PC-3 (cell line): Measurements from ENCODE around the gene ARHGEF7. TPM values are rescaled to one million over a fixed set of nuclear protein-coding genes. Genes with fewer than 3 reads are reported as not detected.

ENCODE experiments used
- ATAC-seq: fragments of 200-7000 bp; cut with Tn5 transposase; 2 replicates; pipeline ENCODE4 v1.9.1; 2020; ENCODE audit warnings: mild to moderate bottlenecking, moderate library complexity
- BruUV-seq: library from RNA; stranded (reverse); fragments of 400-500 nt; replicated peaks from 2 replicates; lab custom pipeline; 2021; lab: Mats Ljungman, UMichigan
- CTCF ChIA-PET: fragments of 300-600 bp; sonication (Branson Sonifier 250); formaldehyde crosslinking; loops from one replicate; lab custom pipeline; 2022; ENCODE audit warnings: antibody characterized with exemption; lab: Charles Lee
- POLR2A ChIA-PET: fragments of 300-600 bp; sonication (Branson Sonifier 250); formaldehyde crosslinking; loops from one replicate; lab custom pipeline; 2022; ENCODE audit warnings: antibody characterized with exemption; ENCODE audit not compliant: unreplicated experiment; lab: Charles Lee
- DNase-seq: peaks from one replicate; pipeline ENCODE4 v3.0.0-alpha.2; 2015
- H2AFZ ChIP-seq: fragments of 300-600 bp; sonication (generic); 2 replicates; pipeline ENCODE4 v1.6.0; 2016; ENCODE audit warnings: antibody characterized with exemption, low read length
- H3F3A ChIP-seq: fragments of 300-600 bp; sonication (generic); one replicate; pipeline ENCODE4 v1.6.0; 2017; ENCODE audit warnings: antibody characterized with exemption, low read length, control low read depth, mild to moderate bottlenecking; ENCODE audit not compliant: unreplicated experiment
- H3K27ac ChIP-seq: fragments of 300-600 bp; sonication (generic); 2 replicates; pipeline ENCODE4 v1.5.1; 2016; ENCODE audit warnings: mild to moderate bottlenecking, low read length
- H3K27me3 ChIP-seq: fragments of 300-600 bp; sonication (generic); 2 replicates; pipeline ENCODE4 v1.6.1; 2016; ENCODE audit warnings: low read length, mixed read lengths
- H3K36me3 ChIP-seq: fragments of 300-600 bp; sonication (generic); 2 replicates; pipeline ENCODE4 v1.6.1; 2016; ENCODE audit warnings: low read depth, mixed run types, low read length, mixed read lengths
- H3K4me1 ChIP-seq: fragments of 300-600 bp; sonication (generic); 2 replicates; pipeline ENCODE4 v1.5.1; 2016; ENCODE audit warnings: low read length; ENCODE audit not compliant: insufficient read depth
- H3K4me2 ChIP-seq: fragments of 300-600 bp; sonication (generic); 2 replicates; pipeline ENCODE4 v1.6.0; 2016; ENCODE audit warnings: low read length
- H3K4me3 ChIP-seq: fragments of 300-600 bp; sonication (generic); 2 replicates; pipeline ENCODE4 v1.5.1; 2016; ENCODE audit warnings: mild to moderate bottlenecking, low read length, mixed read lengths
- H3K79me2 ChIP-seq: fragments of 300-600 bp; sonication (generic); 2 replicates; pipeline ENCODE4 v1.6.1; 2017; ENCODE audit warnings: low read length, mixed read lengths
- H3K9ac ChIP-seq: fragments of 300-600 bp; sonication (generic); 2 replicates; pipeline ENCODE4 v1.6.0; 2016; ENCODE audit warnings: mild to moderate bottlenecking, low read length
- H3K9me2 ChIP-seq: fragments of 300-600 bp; sonication (generic); replicated peaks from 2 replicates; pipeline ENCODE4 v1.6.1; 2016; ENCODE audit warnings: mixed run types, low read length, mixed read lengths
- H3K9me3 ChIP-seq: fragments of 300-600 bp; sonication (generic); 2 replicates; pipeline ENCODE4 v1.6.1; 2016; ENCODE audit warnings: low read length, mixed read lengths
- H4K20me1 ChIP-seq: fragments of 300-600 bp; sonication (generic); 2 replicates; pipeline ENCODE4 v1.6.1; 2016; ENCODE audit warnings: low read length, mixed read lengths
- EZH2 ChIP-seq: fragments of 300-600 bp; sonication (generic); IDR thresholded peaks from one replicate; pipeline ENCODE4 v1.6.1; 2017; ENCODE audit warnings: antibody characterized with exemption, mild to moderate bottlenecking, low read length; ENCODE audit not compliant: unreplicated experiment
- EZH2phosphoT487 ChIP-seq: fragments of 300-600 bp; sonication (generic); IDR thresholded peaks from 2 replicates; pipeline ENCODE4 v1.6.1; 2018; ENCODE audit warnings: mild to moderate bottlenecking, antibody characterized with exemption, low read length, borderline replicate concordance
- intact Hi-C: fragments of 100-400 bp; cut with micrococcal nuclease; formaldehyde crosslinking; loops from 2 replicates; pipeline ENCODE4 v1.9.0; 2023
- total RNA-seq: library from RNA; depleted of rRNA; stranded (reverse); fragments of >200 nt; gene quantifications from 2 replicates; pipeline ENCODE4 v1.2.3, GENCODE V29; 2014
- TF ChIP-seq, protein P1 (sequence below): fragments of 300-600 bp; sonication (generic); conservative IDR thresholded peaks from 2 replicates; pipeline ENCODE4 v1.5.1; 2017; ENCODE audit warnings: antibody characterized with exemption, low read depth, mild to moderate bottlenecking, low read length

Gene ARHGEF7
- total RNA-seq, 1 experiment from 2014 or later = 14.7 TPM

DNA sequence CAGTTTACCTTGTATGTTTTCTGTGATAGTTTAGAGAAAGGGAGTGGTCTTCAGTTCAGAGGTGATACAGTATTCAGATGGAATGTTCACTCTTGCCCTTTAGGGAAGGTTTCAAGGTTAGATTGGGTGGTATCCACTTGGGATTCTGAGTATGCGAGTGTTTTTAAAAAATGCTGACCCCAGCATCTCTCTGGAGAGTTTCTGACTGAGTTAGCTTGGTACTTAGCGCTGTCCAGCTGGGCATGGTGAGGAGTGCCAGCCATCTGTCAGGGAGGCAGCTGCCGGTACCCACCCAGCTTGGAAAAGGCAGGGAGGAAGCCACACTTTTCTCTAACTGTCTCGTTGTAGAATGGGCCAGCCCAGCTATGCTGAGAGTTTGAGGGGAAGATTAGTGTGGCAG is 63.3 kb downstream of the ARHGEF7 start:
- intact Hi-C loops = no loop called here
- Histone ChIP-seq H4K20me1 (0 out of 2 replicates have a peak, but pooled peaks cover 8% of the 10 kb centered on the region), H3K27ac (no peak overlapping the region), H3K4me1 (0 out of 2 replicates have a peak, but pooled peaks cover 3% of the 10 kb centered on the region), H3K36me3 (no peaks in the 10 kb centered on the region), H3K79me2 (peaks cover 74% of the 10 kb centered on the region), H3K9me2 (no peaks in the 10 kb centered on the region), H3F3A (no peaks in the 10 kb centered on the region), H2AFZ (no peak overlapping the region), H3K9ac (no peak overlapping the region), H3K4me3 (no peak overlapping the region), H3K27me3 (no peaks in the 10 kb centered on the region), H3K4me2 (no peak overlapping the region), H3K9me3 (no peaks in the 10 kb centered on the region)
- no peak for TF ChIP-seq EZH2
- TF ChIP-seq EZH2phosphoT487 = no peak
- TF ChIP-seq, protein P1, sequence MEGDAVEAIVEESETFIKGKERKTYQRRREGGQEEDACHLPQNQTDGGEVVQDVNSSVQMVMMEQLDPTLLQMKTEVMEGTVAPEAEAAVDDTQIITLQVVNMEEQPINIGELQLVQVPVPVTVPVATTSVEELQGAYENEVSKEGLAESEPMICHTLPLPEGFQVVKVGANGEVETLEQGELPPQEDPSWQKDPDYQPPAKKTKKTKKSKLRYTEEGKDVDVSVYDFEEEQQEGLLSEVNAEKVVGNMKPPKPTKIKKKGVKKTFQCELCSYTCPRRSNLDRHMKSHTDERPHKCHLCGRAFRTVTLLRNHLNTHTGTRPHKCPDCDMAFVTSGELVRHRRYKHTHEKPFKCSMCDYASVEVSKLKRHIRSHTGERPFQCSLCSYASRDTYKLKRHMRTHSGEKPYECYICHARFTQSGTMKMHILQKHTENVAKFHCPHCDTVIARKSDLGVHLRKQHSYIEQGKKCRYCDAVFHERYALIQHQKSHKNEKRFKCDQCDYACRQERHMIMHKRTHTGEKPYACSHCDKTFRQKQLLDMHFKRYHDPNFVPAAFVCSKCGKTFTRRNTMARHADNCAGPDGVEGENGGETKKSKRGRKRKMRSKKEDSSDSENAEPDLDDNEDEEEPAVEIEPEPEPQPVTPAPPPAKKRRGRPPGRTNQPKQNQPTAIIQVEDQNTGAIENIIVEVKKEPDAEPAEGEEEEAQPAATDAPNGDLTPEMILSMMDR = no peak
- no peak for ATAC-seq
- POLR2A ChIA-PET = no interaction called here
- CTCF ChIA-PET = no interaction called here
- DNase-seq = no peak
- no TSS peak for BruUV-seq

DNA sequence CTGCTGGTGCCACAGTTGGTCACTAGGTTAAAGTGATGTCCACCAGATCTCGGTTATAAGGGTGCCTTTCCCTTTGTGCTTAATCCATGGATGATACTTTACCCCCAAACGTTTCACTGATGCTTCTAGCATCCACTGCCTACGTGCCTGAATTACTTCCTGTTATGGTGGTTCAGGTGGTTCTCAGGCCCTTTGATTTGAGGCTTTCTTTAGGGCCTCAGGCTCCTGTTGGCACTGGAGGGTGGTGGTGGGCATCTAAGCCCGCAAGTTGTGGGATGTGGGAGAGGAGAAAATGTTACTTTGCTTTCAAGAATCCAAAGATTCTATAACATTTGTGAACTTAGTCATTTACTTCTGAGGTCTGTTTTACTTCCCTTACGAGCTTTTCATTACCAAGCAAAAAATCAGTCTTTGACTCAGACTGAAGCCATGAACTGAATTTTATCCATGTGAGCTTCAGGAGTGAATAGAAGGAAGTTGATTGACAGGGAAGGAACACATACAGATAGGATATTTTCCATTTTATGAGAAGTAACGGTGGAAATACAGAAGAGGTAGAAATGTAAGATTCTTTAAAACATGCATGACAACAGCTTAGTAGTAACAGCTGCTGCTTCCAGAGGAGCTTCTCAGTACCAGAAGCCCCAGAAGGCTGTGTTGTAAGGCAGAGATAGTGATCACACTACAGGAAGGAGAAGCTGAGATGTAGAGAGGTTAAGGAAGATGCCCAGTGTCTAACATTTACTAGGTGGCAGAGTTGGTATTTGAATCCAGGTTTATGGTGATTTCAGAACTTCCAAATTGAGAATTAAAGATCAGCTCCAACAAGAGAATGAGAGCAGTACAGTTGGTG is 65.0 kb downstream of the ARHGEF7 start:
- Histone ChIP-seq H3K79me2 (peaks cover 82% of the 10 kb centered on the region), H2AFZ (no peak overlapping the region), H3K4me3 (no peak overlapping the region), H3K4me2 (no peak overlapping the region), H4K20me1 (0 out of 2 replicates have a peak, but pooled peaks cover 9% of the 10 kb centered on the region), H3K27me3 (no peaks in the 10 kb centered on the region), H3K27ac (no peak overlapping the region), H3K4me1 (0 out of 2 replicates have a peak, but pooled peaks cover 3% of the 10 kb centered on the region), H3F3A (no peaks in the 10 kb centered on the region), H3K9me3 (no peaks in the 10 kb centered on the region), H3K36me3 (no peaks in the 10 kb centered on the region), H3K9me2 (no peaks in the 10 kb centered on the region), H3K9ac (no peak overlapping the region)
- ChIA-PET POLR2A (interaction anchor here (0.6 kb wide), 1 partner anchor 34 kb away, joined by 3 read pairs; no protein-coding TSS in a partner anchor), CTCF (no interaction called here)
- no peak for ATAC-seq
- DNase-seq = no peak
- intact Hi-C loops = no loop called here
- no TSS peak for BruUV-seq
- TF ChIP-seq, protein P1 = no peak
- TF ChIP-seq EZH2 (no peak), EZH2phosphoT487 (no peak)

DNA sequence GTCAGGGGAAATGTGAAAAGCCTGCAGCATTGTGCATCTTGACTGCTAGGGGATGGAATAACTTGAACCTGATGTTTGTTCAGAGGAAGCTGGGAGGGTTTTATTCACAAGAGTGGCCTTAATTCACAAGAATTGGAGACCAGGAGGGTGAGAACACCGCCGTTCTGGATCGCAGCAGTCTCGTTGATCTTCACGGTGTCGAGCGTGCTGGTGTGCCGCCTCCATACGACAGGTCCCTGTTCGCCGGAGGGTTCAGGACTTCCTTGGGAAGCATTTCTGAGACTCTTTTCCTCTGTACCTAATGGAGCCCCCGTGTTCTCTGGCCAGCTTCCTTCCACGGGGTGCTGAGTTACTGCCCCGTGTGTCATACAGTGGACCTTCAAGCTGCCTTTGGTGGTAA is 66.9 kb downstream of the ARHGEF7 start:
- ChIA-PET POLR2A (no interaction called here), CTCF (no interaction called here)
- peaks cover 96% of the 10 kb centered on the region for H3K79me2 ChIP-seq
- H3F3A ChIP-seq = no peaks in the 10 kb centered on the region
- H2AFZ ChIP-seq = no peak overlapping the region
- H3K9me2 ChIP-seq = no peaks in the 10 kb centered on the region
- 0 out of 2 replicates have a peak, but pooled peaks cover 3% of the 10 kb centered on the region for H3K4me1 ChIP-seq
- H3K4me2 ChIP-seq = no peak overlapping the region
- no peak for ATAC-seq
- H4K20me1 ChIP-seq = 0 out of 2 replicates have a peak, but pooled peaks cover 9% of the 10 kb centered on the region
- H3K36me3 ChIP-seq = no peaks in the 10 kb centered on the region
- H3K9me3 ChIP-seq = no peaks in the 10 kb centered on the region
- no peak for DNase-seq
- BruUV-seq = no TSS peak
- H3K27me3 ChIP-seq = no peaks in the 10 kb centered on the region
- no peak overlapping the region for H3K4me3 ChIP-seq
- no peak overlapping the region for H3K9ac ChIP-seq
- H3K27ac ChIP-seq = no peak overlapping the region
- intact Hi-C loops = no loop called here
- TF ChIP-seq EZH2 (no peak), EZH2phosphoT487 (no peak)
- TF ChIP-seq, protein P1 = no peak
